HG03378 (cell line): ENCODE data around the gene CLEC4F.

Experiments
- ATAC-seq: cut with Tn5 transposase; IDR thresholded peaks from one replicate; pipeline ENCODE4 v1.9.1; 2021; ENCODE audit warnings: mild to moderate bottlenecking, moderate library complexity; ENCODE audit not compliant: unreplicated experiment

The CLEC4F gene

DNA sequence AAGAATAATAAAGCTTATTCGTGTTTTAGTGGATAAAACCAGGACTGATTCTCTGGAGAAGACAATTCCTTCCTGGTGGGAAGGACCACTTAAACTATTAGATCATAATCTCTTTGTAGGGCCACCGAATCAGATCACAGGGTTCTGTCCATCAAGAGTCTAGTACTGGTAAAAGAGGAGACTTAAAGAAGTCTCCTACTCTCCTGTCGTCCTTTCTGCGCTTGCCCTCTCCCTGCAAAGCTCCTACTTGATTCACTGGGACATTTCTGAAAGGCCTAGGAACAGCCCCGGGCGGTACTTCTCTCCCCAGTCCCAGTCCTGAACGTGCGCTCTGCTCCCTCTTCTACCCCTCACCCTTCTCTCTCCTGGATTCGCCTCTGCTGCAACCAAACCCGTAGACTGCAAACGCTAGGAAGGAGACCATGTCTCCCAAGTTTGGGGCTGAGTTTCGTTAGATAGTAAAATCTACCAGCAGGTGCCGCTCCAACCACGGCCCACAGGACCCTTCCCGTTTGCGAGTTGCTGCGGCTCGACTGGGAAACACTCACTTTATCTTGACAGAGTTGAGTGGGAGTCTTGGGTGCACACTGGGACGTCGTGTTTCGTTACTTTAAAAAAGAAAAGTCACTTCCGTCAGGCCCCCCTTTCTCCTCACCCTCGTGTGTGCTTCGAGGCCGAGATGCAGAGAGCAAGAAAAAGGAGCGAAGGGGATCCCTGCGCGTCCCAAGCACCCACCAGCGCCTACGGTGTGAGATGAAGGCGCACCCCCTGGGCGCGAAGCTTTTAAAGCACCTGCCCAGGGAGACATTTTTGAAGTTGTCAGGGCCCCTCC, 30.9 kb downstream of the CLEC4F start:
- ATAC-seq, result no peak

DNA sequence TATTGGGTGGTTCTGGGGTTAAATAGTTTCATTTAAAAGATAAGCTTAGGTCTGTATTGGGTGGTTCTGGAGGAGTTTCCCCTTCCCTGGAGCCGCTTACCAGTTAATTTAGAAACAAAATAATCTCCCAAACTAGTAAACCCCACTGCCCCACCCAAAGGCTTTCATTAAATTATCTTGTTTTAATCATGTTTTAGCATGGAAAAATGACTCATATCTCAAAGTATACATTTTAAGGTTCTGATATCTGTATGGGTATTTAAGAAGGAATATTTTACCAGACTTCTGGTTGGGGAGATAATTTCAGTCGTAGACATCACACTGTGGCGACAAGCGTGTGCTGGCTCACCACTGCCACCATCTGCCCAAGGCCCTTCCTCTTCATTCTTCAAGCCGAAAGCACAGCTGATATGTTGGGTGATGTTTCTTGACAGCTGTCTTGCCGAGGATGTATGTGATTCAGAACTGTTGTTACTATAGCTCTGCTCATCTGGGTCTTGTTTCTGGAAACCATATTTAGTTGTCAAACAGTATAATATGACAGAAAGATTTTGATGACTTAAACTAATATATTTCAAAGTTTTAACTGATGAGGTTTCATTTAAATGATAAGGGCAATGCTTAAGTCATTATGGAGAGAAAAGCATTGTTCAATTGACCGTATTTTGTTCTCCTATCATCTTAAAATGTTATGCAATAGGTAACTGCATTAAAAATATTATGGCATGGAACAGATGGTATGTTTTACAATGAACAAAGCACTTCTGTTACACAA, 35.1 kb downstream of the CLEC4F start:
- no peak for ATAC-seq

DNA sequence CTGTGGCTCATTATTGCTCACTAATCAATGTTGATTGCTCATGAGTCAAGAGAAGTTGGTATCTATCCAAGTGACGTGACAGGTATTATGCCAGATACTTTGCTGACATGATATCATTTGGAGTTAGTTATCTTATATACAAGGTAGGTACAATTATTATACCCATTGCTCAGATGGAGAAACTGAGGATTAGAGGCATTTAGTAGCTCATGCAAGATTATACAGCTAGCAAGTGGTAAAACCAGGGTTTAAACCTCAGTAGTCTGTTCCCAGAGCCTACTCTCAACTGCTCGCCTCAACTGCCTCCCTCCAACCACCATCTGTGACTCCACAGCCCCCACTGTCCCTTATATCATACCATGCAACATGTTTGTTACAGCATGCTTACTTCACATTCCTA, 36.1 kb downstream of the CLEC4F start:
- no peak for ATAC-seq

DNA sequence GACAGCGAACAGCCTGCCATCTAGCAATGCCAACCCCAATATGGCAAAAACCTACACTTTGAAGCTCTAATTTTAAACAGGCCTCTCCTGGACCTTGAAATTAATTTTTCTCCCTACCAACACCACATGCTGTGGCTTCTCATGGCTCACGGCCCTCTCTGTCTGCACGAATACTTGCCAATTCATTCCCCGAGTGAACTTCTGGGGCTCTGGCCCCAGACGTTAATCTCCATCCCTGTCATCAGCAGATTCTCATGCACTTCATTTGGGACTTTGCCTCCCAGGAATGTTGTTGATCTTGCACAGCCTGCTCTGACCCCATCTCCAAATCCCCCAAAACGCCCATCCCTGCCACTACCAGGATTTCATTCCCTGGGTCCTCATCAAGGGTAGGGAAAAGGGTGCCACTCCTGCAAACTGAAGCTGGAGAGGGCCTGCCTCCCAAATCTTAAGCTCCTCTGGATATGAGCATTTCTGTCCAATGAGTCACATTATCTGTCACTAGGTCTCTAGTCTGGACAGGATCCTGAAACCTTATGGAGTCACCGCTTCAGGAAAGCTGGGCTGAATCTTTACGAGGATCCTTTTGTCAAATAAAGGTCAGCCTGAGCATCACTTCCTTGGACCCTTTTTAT, 40.4 kb downstream of the CLEC4F start:
- ATAC-seq, result no peak

DNA sequence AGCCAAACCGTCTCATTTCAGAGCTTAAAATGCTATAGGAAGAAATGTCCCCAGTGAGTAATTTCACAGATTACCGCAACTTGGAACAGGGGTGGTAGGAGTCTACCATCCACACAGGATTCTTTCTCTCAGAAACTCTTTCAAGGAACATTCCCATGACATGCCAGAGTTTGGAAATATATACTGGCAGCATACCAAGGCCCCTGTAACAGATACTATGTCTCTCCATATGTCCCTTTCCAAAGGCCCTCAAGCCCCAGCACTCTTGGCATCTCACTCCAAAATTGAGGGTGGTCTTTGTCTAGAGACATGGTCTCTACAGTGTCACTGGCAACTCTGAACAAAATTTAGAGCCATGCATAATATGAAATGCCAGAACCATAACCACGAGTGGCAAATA, 40.9 kb downstream of the CLEC4F start:
- no peak for ATAC-seq

DNA sequence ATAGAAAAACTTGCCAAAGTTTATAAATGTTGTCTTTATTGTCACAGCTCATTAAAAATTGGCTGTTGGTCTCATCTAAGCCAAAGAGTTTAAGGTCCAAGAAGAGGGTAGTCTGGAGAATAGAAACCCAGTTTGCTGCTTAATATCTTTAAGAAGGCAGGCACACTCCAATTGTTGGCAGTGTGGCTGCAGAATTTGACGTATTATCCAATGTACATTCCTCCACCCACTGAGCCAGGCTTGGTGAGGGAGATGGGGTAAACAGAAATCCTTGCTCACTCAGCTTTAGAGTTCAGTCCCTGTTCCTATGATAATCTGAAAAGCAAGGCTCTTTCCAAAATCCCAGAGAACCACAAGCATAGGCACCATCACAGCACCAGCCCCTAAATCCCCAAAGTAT, 41.7 kb downstream of the CLEC4F start:
- no peak for ATAC-seq

DNA sequence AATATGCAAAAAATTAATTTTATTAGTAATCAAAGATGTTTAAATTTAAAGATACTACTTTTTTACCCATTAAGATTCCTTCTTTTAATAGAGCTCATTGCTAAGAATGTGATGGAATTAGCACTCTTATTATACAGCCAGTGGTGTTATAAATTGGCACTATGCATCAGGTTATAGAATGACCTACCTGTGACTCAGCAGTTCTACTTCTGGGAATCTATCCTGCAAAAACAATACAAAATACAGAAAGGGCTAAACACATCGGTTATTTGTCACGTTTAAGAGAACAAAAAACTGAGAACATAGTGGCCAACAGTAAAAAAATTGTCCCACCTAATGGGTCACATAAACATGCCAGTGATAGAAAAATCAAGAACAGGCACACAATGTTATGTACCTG, 42.9 kb downstream of the CLEC4F start:
- ATAC-seq, result no peak

DNA sequence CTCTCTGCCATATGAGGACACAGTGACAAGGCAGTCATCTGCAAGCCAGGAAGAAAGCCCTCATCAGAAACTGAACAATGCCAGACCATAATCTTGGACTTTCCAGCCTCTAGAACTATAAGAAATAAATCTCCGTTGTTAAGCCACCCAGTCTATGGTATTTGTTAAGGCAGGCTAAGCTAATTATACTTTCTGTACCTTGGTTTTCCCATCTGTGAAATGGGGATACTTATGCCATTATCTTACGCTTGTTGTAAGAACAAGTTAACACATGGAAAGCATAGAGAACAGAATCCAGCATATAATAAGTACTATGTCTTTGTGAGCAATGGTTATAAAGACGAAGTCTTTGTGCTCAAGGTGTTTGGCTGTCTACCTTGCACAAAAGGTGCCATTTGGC, 44.1 kb downstream of the CLEC4F start:
- no peak for ATAC-seq

DNA sequence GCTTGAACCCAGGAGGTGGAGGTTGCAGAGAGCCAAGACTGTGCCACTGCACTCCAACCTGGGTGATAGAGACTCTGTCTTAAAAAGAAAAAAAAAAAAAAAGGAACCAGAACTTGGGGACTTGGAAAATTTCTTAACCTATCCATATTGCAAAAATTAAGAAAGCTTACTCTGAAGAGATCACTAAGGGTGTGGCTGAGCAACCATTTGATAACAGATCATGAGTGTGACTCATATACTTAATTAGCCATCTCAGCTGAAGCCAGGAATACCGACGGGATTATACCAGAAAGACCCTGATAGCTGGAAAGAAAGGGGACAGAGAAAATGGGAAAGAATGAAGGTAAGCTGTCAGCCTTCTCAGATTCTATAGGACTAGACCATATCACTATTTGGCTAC, 45.3 kb downstream of the CLEC4F start:
- no peak for ATAC-seq

DNA sequence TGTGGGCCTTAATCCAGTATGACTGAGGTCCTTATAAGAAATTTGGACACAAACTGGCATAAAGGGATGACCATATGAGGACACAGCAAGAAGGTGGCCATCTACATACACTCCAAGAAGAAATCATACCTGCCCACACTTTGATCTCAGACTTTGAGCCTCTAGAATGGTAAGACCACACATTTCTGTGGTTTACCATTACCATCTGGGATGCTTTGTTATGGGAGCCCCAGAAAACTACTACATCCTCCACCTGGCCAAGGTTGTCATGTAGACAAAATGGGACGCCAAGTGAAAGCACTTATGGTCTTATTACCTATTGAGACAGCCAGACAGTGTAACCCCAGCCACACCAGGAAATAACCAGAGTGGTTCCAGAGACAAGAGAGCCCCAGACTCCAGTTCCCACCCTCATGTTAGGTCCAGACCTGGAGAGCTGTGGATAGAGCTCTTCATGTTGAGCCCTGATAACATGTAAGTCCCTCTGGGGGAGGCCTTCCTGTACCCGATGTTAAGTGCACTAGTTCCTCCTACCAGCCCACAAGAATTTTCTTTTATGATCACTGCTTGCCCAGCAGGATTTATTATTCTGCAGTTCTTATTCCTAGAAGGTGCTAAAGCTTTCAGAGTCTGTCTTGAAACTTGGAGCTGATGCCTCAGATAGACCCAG, 47.8 kb downstream of the CLEC4F start:
- ATAC-seq, result no peak

DNA sequence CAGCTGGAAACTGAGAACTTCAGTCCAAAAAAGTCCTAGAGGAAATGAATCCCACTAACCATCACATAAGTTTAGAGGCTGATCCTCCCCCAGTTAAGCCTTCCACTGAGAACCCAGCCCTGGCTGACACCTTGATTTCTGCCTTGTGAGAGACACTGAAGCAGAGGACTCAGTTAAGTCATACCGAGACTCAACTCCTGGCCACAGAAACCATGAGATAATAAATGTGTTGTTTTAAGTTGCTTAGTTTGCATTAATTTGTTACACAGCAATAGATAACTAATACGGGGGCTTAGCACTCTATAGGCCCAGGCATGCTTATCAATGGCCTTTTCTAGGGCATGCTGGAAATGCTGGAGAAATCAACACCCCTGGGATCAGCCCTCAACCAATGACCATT, 49.0 kb downstream of the CLEC4F start:
- ATAC-seq, result peak; percentile 82

DNA sequence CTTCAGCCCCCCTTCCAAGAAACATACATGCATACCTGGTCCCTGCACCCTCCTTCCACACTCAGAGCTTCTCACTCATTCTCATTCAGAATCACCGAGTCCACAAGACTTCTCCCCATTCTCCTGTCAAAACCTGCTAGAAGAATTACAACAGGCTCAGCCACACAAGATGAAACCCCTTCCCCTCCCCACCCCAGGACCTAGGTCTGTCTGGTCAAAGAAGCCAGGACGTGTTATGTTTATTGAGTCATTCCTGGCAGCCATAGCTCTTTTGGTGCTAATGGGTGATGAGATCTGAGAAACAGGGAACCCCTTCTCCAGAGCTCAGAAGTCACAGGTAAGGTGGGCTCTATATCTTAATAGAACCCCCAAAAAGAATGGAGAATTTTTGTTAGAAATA, 50.9 kb downstream of the CLEC4F start:
- no peak for ATAC-seq

DNA sequence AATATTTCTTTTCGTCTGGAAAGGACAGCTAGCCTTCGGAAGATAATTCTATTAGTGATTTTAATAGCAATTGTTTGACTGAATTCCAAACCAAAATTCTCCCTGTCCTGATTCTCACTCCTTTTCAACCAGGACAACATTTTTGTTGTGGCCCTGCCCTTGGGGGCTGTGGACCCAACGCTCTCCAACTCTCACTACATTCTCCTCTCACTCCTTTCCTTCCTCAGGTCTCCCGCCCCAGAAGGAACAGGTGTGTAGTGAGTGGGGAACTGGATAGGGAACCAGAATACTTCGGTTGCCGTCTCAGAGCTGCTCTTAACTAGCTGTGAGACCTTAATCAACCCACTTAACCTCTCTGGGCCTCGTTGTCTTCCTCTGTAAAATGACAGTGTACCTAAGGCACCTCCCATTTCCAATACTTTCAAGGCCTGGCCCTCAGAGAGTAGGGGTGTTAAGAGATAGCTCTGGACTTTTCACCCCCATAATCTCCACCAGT, 51.8 kb downstream of the CLEC4F start:
- no peak for ATAC-seq

DNA sequence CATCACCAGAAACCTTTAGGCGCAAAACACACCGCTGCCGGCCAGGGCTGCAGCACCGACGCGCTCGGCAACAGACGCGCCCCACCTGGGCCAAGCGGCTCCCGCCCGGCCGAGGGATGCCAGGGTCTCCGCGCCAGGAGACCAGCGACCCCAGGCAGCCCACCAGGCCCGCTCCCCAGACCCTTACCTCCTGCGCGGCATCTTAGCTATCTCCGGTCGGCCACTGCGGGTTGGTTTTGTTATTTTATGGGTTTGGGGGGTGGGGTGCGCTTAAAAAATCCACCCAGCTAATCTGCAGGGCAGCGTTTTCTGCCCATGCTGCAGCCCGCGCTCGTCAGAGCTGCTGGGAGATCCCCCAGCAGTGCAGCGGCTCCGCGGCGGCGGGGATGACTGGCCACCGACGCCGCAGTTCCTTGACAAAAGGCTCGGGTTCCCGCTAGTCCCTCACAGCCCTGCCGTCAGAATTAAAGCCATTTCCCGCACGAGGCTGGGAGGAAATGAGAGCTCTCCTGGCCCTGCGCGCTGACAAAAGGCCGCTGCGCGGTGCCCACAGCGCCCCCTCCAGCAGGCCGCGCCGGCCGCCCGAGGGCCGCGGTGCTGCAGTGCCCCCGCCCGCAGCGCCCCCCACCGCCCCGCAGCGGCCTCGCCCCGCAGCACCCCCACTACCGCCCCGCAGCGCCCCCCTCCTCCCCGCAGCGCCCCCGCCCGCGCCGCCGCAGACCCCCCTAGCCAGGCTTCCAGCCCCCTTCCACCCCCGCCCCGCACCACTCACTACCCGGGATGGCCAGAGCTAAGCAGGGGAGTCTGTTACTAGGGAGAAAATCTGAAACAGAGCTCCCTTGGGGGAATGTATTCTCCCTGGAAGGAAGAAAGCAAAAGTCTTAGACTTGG, 52.5 kb downstream of the CLEC4F start, which contains the start of gene ADD2:
Gene ADD2 (minus strand): TSS at position 502 of the 891 bp plus-strand sequence. CDS start 61,792 bp downstream, outside the sequence.
- ATAC-seq, result no peak

DNA sequence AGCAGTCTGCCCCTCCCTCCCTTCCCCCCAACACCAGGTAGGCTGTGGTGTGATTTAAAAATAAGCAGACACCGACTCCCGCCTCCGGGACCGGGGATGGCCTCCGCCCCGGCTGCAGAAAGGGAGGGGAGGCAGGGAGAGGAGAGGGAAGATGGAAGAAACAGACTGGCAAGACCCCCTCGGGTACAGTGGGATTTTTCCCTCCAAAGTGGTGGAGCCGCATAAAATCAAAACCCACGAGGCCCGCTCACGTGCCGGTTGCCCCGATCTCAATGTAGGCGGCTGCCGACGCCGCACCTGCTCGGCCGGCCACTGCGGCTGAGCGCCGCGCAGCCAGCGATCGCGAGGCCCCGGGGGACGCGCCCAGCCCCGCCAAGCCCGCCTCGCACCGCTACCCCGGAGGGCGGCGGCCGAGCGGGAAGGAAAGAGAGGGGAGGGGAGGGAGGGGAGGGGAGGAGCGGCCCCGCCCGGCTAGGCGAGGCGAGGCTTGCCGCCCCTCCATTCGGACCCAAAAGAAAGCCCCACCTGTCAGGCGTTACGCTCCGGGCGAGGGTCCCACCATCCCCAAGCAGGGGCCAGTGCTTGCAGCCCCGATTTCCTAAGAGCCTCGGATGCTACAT, 53.2 kb downstream of the CLEC4F start:
- ATAC-seq, result no peak

DNA sequence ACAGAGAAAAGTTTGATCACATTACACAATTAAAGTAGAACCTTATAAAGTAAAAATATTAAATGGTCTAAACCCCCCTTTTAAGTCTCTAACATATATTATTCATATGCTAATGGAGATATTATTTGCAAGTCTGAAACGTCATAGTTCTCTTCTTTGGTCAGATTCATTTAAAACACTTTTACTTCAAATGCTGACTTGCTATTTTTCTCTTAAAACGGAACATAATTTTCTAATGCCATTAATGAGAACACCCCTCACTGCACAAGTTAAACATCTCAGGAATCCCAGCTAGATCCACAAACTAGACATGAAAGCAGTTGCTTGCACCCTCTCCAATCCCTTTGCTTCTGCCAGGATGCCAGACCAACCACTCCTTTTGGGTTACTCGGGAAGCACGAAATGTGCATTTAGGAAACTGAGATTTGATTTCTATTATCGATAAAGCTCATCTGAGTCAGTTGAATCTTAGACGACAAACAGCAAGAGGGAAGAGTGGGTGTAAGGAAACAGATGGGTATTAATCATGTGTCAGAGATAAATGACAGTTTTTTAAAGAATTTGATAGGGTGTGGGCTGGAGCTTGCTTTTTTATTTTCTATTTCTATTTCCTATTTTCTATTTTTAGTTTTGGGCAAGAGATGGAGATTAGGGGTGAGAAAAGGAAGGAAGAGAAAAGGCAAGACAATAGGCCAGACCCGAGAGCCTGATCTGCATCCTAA, 53.9 kb downstream of the CLEC4F start:
- no peak for ATAC-seq

DNA sequence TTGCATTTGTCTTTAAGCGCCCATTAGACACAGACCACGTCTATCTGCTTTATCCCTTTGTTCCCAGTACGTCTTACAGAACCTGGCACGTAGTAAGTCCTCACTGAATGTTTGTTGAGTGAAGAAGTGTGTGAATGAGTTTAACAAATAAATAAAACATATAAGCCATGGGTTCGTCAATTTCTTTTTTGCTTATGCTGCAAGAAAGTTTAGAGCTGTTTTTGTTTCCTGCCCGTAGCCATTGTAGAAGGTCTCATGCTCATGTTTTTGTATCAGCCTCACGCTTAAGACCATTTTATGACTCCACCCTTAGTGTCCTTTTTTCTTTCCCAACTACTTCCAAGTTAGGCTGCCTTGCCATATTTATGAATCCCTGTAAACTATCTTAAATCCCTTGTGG, 54.9 kb downstream of the CLEC4F start:
- no peak for ATAC-seq

DNA sequence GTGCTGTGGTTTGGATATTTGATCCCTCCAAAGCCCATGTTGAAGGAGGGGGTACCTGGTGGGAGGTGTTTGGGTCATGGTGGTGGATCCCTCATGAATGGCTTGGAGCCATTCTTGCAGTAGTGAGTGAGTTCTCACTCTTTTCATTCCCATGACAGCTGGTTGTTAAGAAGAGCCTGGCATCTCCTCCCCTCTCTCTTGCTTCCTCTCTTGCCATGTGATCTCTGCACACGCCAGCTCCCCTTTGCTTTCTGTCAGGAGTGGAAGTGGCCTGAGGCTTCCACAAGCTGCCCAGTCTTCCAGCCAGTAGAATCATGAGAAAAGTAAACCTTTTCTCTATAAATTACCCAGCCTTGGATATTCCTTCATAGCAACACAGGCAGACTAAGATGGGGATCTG, 61.0 kb downstream of the CLEC4F start:
- no peak for ATAC-seq
